GM12878 (cell line): Measurements from ENCODE around the gene AKT3.

Experiments used
- CTCF ChIP-seq, 3 experiments: IDR thresholded peaks in 2 of 3; conservative IDR thresholded peaks in 1 of 3; 2 replicates each; pipeline ENCODE4 v1.5.1; 2011; ENCODE audit warnings: low read depth in 3 of 3, low read length in 3 of 3, mild to moderate bottlenecking in 3 of 3, control low read depth in 2 of 3, moderate library complexity in 2 of 3, inconsistent platforms in 1 of 3, mixed read lengths in 1 of 3; ENCODE audit not compliant: control insufficient read depth in 2 of 3, insufficient read depth in 1 of 3; ENCODE audit errors: extremely low read depth in 1 of 3
- GABPA ChIP-seq: IDR thresholded peaks from 2 replicates; pipeline ENCODE4 v1.6.1; 2014; ENCODE audit warnings: antibody characterized with exemption, low read depth, mild to moderate bottlenecking, inconsistent platforms
- HDGF ChIP-seq: fragments of 450-650 bp; IDR thresholded peaks from 2 replicates; pipeline ENCODE4 v1.6.1; 2016; ENCODE audit warnings: antibody characterized with exemption
- NFIC ChIP-seq: IDR thresholded peaks from 2 replicates; pipeline ENCODE4 v1.6.1; 2012; ENCODE audit warnings: low read depth, mild to moderate bottlenecking, inconsistent platforms, low read length, moderate library complexity
- TAF1 ChIP-seq: IDR thresholded peaks from 2 replicates; pipeline ENCODE4 v1.6.1; 2011; ENCODE audit warnings: mild to moderate bottlenecking, low read depth, low read length, borderline replicate concordance
- YY1 ChIP-seq: IDR thresholded peaks from 2 replicates; pipeline ENCODE4 v1.6.1; 2011; ENCODE audit warnings: low read depth, mild to moderate bottlenecking, low read length
- ZNF217 ChIP-seq: fragments of 450-650 bp; IDR thresholded peaks from 2 replicates; pipeline ENCODE4 v1.6.1; 2017; ENCODE audit warnings: antibody characterized with exemption, mild to moderate bottlenecking
- TF ChIP-seq, protein P1 (sequence below): IDR thresholded peaks from 2 replicates; pipeline ENCODE4 v1.6.1; 2012; ENCODE audit warnings: mild to moderate bottlenecking, low read depth, low read length
- TF ChIP-seq, protein P2 (sequence below): fragments of 150-350 bp; IDR thresholded peaks from 2 replicates; pipeline ENCODE4 v1.6.1; 2016; ENCODE audit warnings: low read depth, low read length

DNA sequence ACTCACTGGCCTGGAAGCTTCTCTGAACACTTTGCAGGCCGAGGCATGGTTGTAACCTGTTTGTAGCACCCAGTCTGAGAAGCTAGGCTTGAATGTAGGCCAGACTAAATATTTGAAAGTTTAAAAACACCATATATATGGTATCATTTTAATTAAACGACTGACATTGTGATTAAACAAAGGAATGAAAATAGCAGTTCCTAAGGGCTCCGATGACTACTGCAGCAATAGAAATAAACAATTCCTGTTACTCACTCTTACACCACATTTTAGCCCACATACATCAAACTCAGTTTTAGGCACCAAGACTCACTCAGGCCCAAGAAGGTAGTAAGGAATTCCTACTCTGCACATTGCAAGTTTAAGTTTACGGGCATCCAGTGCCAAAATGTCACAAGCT lies 281.2 kb downstream of the AKT3 start:
- TF ChIP-seq, protein P1, sequence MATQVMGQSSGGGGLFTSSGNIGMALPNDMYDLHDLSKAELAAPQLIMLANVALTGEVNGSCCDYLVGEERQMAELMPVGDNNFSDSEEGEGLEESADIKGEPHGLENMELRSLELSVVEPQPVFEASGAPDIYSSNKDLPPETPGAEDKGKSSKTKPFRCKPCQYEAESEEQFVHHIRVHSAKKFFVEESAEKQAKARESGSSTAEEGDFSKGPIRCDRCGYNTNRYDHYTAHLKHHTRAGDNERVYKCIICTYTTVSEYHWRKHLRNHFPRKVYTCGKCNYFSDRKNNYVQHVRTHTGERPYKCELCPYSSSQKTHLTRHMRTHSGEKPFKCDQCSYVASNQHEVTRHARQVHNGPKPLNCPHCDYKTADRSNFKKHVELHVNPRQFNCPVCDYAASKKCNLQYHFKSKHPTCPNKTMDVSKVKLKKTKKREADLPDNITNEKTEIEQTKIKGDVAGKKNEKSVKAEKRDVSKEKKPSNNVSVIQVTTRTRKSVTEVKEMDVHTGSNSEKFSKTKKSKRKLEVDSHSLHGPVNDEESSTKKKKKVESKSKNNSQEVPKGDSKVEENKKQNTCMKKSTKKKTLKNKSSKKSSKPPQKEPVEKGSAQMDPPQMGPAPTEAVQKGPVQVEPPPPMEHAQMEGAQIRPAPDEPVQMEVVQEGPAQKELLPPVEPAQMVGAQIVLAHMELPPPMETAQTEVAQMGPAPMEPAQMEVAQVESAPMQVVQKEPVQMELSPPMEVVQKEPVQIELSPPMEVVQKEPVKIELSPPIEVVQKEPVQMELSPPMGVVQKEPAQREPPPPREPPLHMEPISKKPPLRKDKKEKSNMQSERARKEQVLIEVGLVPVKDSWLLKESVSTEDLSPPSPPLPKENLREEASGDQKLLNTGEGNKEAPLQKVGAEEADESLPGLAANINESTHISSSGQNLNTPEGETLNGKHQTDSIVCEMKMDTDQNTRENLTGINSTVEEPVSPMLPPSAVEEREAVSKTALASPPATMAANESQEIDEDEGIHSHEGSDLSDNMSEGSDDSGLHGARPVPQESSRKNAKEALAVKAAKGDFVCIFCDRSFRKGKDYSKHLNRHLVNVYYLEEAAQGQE = no peak
- TF ChIP-seq CTCF (IDR thresholded peaks at IDR 0.05 in 2 of 3, conservative IDR thresholded peaks at IDR 0.05 in 1 of 3; ENCODE audit: control insufficient read depth in 2 of 3, extremely low read depth in 1 of 3, insufficient read depth in 1 of 3, low read depth in 3 of 3, low read length in 3 of 3) (no peak), HDGF (no peak), GABPA (no peak), YY1 (no peak), ZNF217 (no peak), NFIC (no peak), TAF1 (no peak)
- TF ChIP-seq, protein P2, sequence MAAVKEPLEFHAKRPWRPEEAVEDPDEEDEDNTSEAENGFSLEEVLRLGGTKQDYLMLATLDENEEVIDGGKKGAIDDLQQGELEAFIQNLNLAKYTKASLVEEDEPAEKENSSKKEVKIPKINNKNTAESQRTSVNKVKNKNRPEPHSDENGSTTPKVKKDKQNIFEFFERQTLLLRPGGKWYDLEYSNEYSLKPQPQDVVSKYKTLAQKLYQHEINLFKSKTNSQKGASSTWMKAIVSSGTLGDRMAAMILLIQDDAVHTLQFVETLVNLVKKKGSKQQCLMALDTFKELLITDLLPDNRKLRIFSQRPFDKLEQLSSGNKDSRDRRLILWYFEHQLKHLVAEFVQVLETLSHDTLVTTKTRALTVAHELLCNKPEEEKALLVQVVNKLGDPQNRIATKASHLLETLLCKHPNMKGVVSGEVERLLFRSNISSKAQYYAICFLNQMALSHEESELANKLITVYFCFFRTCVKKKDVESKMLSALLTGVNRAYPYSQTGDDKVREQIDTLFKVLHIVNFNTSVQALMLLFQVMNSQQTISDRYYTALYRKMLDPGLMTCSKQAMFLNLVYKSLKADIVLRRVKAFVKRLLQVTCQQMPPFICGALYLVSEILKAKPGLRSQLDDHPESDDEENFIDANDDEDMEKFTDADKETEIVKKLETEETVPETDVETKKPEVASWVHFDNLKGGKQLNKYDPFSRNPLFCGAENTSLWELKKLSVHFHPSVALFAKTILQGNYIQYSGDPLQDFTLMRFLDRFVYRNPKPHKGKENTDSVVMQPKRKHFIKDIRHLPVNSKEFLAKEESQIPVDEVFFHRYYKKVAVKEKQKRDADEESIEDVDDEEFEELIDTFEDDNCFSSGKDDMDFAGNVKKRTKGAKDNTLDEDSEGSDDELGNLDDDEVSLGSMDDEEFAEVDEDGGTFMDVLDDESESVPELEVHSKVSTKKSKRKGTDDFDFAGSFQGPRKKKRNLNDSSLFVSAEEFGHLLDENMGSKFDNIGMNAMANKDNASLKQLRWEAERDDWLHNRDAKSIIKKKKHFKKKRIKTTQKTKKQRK = no peak
